Hematopoietic multipotent progenitor cell treated with erythropoietin and hydrocortisone succinate and interleukin-3 and kit ligand, for 4 days (in vitro differentiated cells): ENCODE data around the gene CFAP46.
A peak's percentile ranks its signal among the peaks of the same experiment; 100 is the strongest.
"Not testable (repeated sequence)": the region's sequence is repeated elsewhere in the genome, so short reads cannot be mapped to it uniquely, and the experiment has no call there.

Experiments used
- DNase-seq: peaks from one replicate; pipeline ENCODE4 v3.0.0-alpha.2; 2015

CFAP46 gene

GRCh38 chr10:132912713-132913558 lies 29.4 kb downstream of the CFAP46 start:
- DNase-seq: no peak

- no peak for DNase-seq
Measured at GRCh38 chr10:132912225-132912712, 30.1 kb downstream of the CFAP46 start.

GRCh38 chr10:132911786-132912097 lies 30.6 kb downstream of the CFAP46 start:
- DNase-seq: no peak

GRCh38 chr10:132910901-132911785 lies 31.2 kb downstream of the CFAP46 start:
- DNase-seq: no peak

- no peak for DNase-seq
Measured at GRCh38 chr10:132910186-132910880, 32.0 kb downstream of the CFAP46 start.

- no peak for DNase-seq
Measured at GRCh38 chr10:132909491-132910071, 32.8 kb downstream of the CFAP46 start.

GRCh38 chr10:132908621-132909295 lies 33.6 kb downstream of the CFAP46 start:
- no peak for DNase-seq

- no peak for DNase-seq
Measured at GRCh38 chr10:132907821-132908620, 34.3 kb downstream of the CFAP46 start.

GRCh38 chr10:132906836-132907235 lies 35.5 kb downstream of the CFAP46 start:
- no peak for DNase-seq

- DNase-seq: no peak
Measured at GRCh38 chr10:132906106-132906505, 36.3 kb downstream of the CFAP46 start.

- no peak for DNase-seq
Measured at GRCh38 chr10:132905661-132906060, 36.7 kb downstream of the CFAP46 start.

GRCh38 chr10:132904814-132905649 lies 37.3 kb downstream of the CFAP46 start:
- DNase-seq: no peak

GRCh38 chr10:132904181-132904813 lies 38.1 kb downstream of the CFAP46 start:
- peak; percentile 58 for DNase-seq

GRCh38 chr10:132902656-132903575 lies 39.5 kb downstream of the CFAP46 start:
- not testable (repeated sequence) for DNase-seq

- DNase-seq: no peak
Measured at GRCh38 chr10:132901351-132901750, 41.0 kb downstream of the CFAP46 start.

GRCh38 chr10:132900211-132900756 lies 42.1 kb downstream of the CFAP46 start:
- no peak for DNase-seq

GRCh38 chr10:132899751-132900065 lies 42.7 kb downstream of the CFAP46 start:
- DNase-seq: no peak

GRCh38 chr10:132899054-132899750 lies 43.2 kb downstream of the CFAP46 start:
- no peak for DNase-seq
